Hindlimb muscle (tissue), 1 donor: Measurements from ENCODE around the gene CRPPA. TPM values are rescaled to one million over a fixed set of nuclear protein-coding genes. Genes with fewer than 3 reads are reported as not detected.

Experiments
- DNase-seq: peaks from one replicate; pipeline ENCODE4 v3.0.0-alpha.2; 2013
- polyA plus RNA-seq: library from polyadenylated mRNA; unstranded; fragments of 120-200 nt; gene quantifications from one replicate; pipeline ENCODE4 v1.2.1, GENCODE V29; 2013; ENCODE audit not compliant: insufficient read length

The CRPPA gene
- polyA plus RNA-seq, 1 donor: 4.4 TPM

DNA sequence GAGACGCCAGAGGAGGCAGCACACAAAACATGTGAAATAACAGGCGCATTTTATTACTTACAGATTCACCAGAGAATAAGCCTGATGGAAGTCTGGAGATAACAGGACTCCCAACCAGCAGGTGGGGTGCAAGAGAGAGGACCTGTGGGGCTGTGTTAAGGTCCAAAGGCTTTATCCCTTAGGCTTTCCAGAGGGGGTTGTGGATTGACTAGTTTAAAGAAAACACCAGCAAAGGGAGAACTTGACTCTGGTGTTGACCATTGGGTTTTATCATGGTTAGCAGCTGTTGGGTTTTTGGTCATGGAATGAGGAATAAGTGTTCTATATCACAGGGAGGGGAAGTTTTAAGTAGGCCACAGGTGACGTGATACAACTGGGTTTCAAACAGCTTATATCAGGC is 1.6 kb upstream of the CRPPA start:
- DNase-seq: no peak

DNA sequence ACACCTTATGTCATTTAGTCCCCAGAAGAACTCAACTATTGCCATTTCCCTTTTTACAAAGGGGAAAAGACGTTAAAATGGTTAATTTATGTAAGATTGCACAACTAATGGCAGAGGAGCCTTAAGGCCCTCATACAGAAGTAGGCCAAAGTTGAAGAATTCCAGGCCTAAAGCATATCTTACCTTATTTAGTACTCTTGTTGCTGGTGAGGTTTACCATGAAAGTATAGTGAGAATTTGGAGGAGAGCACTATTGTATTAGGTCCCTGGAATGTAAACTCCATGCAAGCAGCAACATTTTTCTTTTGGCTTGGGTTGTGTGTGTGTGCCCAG is 731 bp upstream of the CRPPA start:
- no peak for DNase-seq

DNA sequence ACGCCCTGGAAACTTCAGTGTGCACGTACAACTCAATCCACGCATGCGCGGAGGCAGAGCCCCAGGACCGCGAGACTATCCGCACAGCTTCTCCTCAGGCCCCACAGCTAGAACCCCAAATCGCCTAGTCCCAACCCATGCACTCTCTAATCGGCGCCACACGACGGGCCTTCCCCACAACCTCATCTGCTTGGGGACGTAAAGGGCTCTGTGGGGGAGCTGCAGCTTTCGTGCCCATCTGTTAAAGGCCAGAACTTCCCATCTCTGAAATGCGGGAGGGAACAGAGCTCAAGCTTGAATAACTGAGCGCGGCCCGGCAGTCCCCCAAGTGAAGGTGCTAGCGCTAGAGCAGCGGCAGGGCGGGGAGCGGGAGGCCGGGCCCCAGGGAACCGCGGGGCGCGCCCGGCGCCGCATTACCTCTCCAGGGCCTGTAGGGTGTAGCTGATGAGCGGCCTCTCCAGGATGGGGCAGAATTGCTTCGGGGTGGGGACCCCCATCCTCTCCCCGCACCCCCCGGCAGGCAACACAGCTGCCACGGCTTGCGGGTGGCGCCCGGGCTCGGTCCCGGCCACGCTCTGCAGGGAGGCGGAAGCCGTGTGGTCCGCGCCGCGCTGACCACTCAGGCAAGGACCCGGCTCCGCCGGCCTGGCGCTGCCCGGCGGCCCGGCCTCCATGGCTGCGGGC is 547 bp downstream of the CRPPA start:
- peak; percentile 90 for DNase-seq

DNA sequence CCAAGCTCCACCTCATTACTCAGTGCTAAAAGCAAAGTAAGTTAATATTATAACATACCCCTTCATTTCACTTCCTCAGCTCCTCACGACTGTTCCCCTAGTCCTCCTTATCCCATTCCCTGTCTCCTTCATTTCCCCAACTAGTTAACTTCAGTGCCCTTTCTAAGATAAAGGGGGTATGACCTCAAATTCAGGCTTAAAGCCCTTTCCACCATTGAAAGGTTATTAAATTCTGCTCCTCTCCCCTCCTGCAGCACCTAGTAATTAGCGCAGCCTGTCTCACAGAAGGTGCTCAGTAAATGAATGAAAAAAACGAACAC is 1.0 kb downstream of the CRPPA start:
- DNase-seq: no peak

DNA sequence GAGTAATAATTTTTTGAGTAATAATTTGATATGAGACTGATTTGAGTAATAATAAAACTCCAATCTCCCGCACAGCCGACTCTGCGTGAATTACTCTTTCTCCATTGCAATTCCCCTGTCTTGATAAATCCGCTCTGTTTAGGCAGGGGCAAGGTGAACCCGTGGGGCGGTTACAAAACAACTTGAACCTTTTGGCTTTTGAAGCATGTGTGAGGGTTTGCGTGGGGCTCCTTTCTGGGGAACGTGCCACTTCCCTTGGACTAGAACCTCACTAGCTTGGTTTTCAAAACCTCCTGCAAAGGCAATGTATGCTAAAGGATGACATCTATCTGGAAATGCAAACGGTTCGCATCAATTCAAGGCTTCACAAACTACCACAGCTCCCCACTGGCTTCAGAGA is 1.5 kb downstream of the CRPPA start:
- DNase-seq: no peak

DNA sequence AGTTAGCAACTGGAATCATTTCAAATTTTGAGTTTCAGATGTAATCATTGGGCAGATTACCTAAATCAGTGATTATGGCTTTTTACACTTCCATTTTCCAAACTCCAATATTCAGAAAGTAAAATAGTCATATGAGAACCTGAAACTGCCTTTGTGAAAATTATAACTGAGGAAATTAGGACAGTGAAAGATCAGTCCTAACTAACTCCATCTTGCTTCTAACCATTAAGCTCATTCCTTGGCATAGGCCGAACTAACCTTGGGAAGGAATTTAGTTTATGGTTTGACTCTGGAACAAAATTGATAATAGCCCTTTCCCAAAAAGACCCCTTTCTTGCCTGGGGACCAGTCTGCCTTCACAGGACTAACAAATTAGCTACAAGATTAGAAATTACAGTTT is 2.2 kb downstream of the CRPPA start:
- DNase-seq: no peak

DNA sequence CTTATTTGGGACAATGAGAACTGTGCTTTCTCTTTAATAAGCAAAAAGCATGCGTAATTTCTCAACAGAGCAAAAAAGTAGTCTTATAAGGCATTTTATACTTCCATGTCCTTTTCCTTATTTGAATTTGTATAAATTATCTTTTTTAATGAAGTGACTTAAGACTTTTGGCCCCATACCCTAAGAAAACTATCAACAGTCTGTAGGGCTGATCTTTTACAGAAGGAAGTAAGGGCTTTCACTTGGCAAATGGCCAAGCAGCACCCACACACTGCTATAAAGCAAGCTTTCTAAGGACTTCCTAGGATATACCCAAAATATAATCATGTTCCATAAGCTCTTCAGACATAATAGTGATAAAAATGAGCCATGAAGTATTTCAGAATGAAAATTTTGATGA is 3.4 kb downstream of the CRPPA start:
- no peak for DNase-seq

DNA sequence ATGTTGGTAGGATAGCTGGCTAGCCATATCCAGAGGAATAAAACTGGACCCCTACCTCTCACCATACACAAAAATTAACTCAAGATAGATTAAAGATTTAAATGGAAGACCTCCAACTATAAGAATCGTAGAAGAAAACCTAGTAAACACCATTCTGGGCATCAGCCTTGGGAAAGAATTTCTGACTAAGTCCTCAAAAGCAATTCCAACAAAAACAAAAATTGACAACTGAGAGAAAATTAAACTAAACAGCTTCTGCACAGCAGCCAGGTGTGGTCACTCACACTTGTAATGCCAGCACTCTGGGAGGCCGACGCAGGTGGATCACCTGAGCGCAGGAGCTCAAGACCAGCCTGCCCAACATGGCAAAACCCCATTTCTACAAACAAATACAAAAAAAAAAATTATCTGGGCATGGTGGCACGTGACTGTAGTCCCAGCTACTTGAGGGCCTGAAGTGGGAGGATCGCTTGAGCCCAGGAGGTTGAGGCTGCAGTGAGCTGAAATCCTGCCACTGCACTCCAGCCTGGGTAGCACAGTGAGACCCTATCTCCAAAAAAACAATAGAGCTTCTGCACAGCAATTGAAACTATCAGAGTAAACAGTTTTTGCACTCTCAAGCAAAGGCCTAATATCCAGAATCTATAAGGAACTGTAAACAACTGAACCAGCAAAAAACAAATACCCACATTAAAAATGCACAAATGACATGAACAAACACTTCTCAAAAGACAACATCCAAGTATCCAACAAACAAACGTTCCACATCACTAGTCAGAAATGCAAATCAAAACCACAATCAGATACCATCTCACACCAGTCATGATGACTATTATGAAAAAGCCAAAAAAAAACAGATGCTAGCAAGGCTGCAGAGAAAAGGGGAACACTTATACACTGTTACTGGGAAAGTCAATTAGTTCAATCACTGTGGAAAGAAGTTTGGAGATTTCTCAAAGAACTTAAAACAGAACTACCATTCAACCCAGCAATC is 4.8 kb downstream of the CRPPA start:
- DNase-seq: no peak

DNA sequence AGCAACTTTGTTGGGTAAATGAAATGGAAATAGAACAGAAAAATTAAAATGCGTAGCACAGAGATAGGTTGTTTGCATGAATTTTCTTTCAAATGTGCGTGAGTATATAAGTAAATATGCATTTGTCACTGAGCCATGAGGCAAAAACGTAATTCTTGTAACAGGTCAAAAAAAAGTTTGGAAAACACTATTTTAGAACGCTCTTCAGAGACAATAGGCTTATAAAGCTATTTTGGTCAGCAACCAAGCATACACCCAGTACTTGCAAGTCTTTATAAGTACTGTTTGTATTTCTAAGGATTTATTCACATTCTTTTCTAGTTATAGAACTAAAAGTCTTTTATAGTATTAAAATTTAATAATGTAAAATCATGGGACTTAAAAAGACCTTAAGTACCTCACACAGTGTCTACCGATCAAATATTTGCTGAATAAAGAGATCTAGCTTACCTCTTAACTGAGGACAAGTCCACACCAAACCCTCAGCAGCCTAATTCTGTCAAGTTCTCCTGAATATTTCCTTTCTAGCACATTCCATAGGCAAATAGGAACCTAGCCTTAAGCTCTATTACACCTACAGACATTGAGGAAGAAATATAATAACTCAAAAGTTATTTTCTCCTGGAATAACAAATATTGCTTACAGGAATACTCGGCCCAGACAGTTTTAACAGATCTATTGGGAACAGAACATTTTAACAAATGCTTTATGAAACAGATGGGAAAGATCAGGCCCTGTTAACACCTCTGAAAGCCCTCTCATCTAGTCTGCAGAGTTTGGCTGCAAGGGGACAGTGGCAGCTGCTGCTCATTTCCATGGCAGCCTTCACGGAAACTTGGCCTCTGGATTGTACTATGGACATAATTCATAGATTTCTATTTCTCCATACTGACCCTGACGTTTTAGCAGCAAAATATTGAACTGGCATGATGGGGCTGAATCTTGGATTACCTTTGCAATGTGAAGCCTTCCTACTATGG is 8.8 kb downstream of the CRPPA start:
- peak; percentile 84 for DNase-seq

DNA sequence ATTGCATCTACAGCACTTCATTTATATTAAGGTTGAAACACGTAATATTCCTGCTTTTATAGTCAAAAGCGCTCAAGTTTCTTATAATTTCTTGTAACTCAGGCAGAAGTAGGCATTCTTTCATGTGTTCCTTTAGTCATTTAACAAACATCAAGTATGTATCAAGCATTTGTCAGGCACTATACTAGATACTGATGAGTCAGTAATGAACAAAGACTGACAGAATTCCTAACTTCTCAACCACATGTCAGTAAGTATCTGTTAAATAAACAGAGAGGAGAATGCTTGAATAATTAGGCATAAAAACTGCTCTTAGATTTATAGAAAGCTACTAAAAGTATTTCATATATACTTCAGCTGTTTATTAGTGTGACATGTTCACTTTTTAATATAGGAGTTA is 9.9 kb downstream of the CRPPA start:
- no peak for DNase-seq

DNA sequence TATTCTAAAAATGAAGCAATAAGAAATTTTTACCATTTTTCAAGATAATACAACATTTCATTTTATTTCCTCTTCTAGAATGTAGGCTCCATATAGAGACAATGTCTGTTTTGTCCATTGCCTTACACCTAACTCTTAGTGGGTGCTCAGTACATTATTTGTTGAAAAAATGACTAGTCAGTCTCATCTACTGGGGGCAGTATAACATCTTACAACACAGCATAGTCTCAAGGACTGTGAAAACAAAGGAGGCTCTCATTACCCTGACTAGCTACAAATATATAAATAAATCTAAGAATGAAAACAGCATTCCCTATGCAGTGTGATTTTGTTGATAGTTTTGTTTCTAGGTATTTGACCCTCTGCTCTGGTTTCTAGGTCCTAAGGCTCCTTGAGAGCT is 11.6 kb downstream of the CRPPA start:
- no peak for DNase-seq

DNA sequence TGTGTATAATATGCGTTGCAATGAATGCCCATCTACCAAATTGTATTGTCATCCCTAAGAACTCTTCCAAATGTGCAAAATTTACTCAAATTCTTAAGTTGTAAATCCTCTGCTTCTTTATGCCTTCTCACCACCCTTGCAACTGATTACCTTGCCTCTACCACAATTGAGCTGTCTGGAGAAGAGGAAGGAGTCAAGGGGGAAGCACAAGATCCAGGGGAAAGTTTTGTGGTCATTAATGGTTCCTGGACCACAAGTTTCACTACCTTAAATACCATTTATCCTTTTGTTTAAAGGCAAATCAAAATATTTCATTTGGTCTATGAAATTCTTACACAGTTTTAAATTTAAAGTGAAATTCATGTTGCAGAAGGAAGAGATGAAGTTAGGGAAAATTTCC is 16.7 kb downstream of the CRPPA start:
- no peak for DNase-seq

DNA sequence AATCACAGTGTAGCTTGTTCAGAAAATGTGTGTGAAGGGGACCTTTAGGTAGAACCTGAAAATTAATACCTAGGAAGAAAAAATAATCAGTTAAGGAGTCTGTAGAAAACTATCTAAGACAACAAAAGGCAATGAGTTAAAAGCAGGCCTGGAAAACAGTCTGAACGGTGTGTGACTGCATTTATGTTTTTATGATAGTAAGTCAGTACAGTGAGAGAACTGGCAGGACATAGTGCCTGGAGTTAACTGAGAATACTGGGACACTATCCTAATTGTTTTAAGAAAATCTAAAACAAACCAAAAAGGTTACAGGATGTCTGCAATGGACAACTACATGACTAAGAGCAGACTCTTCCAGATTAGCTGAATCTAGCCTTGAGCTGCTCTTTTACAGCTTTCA is 17.9 kb downstream of the CRPPA start:
- DNase-seq: no peak

DNA sequence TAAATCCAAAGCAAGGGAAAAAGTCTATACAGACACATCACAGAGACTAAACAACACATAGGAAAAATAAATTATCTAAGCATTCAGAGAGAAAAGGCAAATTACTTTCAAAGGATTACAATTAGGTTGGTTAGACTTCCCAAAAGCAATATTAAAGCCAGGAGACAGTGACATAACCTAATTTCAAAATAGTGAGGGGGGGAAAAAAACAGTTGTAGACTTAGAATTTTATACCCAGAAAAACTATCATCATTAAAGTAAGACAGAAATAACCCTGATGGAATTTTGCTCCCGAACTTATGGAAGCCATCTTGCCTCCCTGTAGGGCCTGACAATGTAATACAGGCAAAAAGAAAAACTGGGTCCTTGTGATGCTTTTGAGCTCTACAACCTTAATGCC is 18.4 kb downstream of the CRPPA start:
- no peak for DNase-seq

DNA sequence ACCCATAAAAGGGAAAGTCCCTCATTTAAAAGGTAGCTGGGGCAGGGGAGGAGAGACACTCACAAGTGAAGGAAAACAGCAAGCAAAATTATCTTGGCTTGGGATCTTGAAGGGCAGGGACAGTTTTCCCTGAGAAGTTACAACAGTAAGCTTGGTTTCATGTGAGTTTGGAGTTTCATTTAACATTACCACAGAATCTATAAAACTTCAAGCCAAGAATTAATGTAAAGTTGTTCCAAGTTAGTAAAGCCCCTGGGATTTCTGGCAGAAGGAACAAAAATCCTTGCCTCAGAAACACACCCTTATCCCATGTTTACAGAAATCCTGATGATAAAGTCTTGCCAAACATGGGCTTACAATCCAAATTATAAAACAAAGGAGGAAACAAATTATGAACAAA is 19.2 kb downstream of the CRPPA start:
- DNase-seq: peak; percentile 62

DNA sequence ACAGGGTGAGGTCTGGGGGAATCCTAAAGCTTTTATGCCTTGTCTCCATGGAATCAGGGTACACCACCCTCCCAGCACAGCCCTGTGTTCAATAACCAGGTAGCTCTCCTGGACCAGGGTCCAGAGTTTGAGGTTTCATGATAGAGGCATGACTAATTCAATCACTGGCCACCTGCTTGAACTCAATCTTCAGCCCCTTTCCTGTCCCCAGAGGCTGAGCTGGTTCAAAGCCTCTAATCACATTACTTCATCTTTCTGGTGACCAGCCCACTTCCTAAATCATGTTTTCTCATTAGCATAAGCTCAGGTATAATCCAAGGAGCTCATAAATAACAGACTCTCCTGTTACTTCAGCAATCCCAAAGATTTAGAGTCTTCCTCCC is 20.5 kb downstream of the CRPPA start:
- DNase-seq: no peak

DNA sequence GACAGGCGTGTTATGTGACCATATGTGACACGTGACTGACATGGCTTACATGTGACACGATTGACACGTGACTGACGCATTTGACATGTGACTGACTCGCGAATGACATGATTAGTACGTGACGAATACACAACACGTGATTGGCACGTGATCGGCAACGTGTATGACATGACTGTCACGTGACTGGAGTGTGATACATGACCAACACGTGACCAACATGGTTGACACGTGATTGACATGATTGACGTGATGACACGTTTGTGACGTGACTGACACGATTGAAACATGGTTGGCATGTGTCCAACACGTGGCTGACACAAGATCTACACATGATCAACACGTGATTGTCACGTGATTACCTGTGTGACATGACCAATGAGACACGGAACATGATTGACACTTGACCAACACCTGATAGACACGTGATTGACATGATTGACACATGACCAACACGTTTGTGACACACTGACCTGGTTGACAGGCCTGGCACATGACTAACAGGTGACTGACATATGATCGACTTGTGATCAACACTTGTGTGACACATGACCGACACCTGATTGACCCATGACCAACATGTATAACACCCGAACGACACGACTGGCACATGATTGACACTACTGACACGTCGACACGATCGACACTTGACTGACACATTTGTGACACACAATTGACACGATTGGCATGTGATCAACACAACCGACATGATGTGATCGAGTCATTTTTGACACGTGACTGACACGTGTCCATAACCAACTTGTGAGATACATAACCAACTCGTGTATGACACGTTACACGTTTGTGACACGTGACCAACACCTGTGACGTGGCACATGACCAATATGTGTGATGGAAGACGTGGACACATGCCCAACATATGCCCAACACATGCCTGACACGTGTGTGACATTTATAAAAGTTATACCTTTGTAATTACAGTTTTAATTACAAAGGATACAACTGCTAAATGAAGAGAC is 21.1 kb downstream of the CRPPA start:
- no peak for DNase-seq

DNA sequence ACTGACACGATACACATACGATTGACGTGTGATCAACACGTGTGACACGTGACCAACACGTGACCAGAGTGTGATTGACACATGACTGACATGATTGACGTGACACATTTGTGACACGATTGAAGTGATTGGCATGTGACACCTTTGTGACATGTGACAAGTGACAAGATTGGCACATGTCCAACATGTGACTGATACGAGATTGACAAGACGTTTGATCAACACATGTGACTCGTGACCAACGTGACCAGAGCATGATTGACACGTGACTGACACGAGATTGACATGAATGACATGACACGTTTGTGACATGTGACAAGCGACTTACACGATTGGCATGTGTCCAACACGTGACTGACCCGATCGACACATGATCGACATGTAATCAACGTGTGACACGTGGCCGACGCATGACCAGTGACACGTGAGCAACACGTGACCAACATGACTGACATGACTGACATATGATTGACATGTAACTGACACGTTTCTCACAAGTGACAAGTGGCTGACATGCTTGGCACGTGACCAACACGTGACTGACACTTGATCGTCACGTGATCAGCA is 22.0 kb downstream of the CRPPA start:
- no peak for DNase-seq

DNA sequence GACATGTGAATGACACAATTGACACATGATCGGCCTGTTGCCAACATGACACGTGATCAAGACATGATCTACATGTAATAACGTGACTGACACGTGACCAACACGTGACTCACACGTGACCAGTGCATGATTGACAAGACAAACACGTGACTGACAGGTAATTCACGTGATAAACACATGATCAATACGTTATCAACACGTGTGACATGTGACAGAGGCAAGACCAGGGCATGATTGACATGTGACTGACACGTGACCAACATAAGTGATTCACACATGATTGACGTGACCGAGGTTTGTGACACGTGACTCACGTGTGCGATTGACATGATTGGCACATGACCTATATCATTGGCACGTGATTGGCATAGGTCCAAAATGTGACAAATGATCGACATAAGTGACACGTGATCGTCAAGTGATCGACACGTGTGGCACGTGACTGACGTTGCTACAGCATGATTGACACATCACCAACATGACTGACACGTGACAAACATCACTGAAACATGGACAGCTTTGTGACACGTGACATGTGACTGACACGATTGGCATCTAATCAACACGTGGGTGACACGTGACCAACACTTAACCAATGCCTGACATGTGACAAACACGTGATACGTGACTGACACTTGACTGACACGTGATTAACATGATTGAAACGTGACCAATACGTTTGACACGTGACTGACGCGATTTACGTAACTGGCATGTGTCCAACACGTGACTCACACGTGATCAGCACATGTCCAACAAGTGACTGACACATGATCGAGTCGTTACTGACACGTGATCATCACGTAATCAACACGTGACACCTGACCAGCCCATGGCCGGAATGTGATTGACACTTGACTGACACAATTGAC is 23.0 kb downstream of the CRPPA start:
- DNase-seq: no peak

DNA sequence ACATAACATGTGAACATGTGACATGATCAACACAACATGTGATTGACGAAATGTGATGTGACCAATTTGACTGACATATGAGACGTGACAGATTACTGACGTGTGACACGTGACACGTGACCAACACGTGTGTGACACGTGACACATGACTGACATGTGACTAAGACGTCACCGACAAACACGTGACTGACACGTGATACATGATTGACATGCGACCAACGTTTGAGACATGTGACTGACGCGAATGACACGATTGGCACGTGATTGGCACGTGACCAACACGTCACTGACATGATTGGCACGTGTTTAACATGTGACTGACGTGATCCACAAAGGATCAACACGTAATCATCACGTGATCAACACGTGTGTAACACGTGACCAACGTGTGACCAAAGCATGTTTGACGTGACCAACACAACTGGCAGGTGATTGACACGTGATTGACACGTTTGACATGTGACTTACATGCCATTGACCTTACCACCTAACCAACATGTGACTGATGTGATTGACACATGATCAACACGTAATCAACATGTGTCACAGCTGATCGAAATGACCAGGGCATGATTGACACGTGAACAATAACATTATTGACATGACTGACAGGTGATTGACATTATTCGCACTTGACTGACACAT is 23.7 kb downstream of the CRPPA start:
- no peak for DNase-seq
